ENCODE results near the gene HP.

- TF ChIP-seq POLR2A (IDR thresholded peaks at IDR 0.05): no peak
- TF ChIP-seq, protein P1, sequence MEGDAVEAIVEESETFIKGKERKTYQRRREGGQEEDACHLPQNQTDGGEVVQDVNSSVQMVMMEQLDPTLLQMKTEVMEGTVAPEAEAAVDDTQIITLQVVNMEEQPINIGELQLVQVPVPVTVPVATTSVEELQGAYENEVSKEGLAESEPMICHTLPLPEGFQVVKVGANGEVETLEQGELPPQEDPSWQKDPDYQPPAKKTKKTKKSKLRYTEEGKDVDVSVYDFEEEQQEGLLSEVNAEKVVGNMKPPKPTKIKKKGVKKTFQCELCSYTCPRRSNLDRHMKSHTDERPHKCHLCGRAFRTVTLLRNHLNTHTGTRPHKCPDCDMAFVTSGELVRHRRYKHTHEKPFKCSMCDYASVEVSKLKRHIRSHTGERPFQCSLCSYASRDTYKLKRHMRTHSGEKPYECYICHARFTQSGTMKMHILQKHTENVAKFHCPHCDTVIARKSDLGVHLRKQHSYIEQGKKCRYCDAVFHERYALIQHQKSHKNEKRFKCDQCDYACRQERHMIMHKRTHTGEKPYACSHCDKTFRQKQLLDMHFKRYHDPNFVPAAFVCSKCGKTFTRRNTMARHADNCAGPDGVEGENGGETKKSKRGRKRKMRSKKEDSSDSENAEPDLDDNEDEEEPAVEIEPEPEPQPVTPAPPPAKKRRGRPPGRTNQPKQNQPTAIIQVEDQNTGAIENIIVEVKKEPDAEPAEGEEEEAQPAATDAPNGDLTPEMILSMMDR (IDR thresholded peaks at IDR 0.05): no peak
Measured at GRCh38 chr16:72012607-72013006, 41.7 kb upstream of the HP start.
